SK-N-MC (cell line): ENCODE measurements around the gene TMEM11.

Source experiments
- EZH2 ChIP-seq: fragments of 200-600 bp; sonication (generic); IDR thresholded peaks from one replicate; pipeline ENCODE4 v1.6.1; 2017; ENCODE audit warnings: antibody characterized with exemption
- FOXP2 ChIP-seq: optimal IDR thresholded peaks from 2 replicates; pipeline ENCODE3; 2011; ENCODE audit warnings: mild to moderate bottlenecking, moderate library complexity; ENCODE audit not compliant: insufficient read depth; ENCODE audit errors: extremely low read length, control extremely low read depth

GRCh38 chr17:21198411-21198810 lies 15.6 kb downstream of the TMEM11 start:
- TF ChIP-seq EZH2 (no peak), FOXP2 (no peak)
